NCI-H146 (cell line): ENCODE results near the gene RAMP1.

Experiments
- DNase-seq: peaks from one replicate; lab custom pipeline; 2025; lab: John Stamatoyannopoulos, UW

The RAMP1 gene

GRCh38 chr2:237876951-237877491 is 17.6 kb downstream of the RAMP1 start:
- DNase-seq, result no peak

GRCh38 chr2:237877576-237878307 is 18.3 kb downstream of the RAMP1 start:
- DNase-seq, result no peak

DNA sequence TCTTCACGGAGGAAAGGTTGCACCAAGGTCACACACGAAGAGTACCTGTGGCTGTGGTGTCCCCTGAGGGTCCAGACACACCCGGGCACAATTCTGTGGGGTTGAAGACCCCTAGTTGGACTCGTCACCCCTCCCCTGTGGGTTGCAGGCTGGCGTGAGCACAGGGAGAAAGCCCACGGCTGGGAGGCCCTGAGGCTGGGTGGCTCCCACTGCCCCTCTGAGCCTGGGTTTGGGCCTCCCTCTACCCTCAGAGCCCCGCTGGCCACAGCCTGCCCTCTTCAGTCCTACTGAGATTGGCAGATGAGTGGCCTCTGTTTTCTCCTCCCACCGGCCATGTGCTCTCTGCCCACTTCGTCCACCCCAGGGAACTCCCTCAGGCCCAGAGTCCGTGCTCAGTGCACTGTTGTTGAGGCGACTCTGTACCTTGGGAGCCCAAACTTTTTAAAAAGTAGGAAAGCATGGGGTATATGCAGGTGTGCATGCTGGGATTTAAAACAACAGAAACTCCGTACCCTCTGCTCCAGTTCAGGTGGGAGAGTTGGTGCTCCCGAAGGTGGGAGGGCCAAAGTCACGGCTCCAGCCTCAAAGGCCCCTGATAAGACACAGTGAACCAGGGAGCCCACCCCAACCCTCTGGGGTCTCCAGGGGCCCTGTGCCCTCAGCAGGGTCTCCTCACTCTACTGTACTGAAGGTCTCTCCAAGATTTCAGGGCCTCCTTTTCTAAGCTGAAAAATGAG is 19.1 kb downstream of the RAMP1 start:
- DNase-seq, result no peak

GRCh38 chr2:237879058-237879430 is 19.6 kb downstream of the RAMP1 start:
- peak; percentile 80 for DNase-seq

GRCh38 chr2:237879991-237880560 is 20.7 kb downstream of the RAMP1 start:
- no peak for DNase-seq

GRCh38 chr2:237882510-237883481 is 23.4 kb downstream of the RAMP1 start:
- no peak for DNase-seq

DNA sequence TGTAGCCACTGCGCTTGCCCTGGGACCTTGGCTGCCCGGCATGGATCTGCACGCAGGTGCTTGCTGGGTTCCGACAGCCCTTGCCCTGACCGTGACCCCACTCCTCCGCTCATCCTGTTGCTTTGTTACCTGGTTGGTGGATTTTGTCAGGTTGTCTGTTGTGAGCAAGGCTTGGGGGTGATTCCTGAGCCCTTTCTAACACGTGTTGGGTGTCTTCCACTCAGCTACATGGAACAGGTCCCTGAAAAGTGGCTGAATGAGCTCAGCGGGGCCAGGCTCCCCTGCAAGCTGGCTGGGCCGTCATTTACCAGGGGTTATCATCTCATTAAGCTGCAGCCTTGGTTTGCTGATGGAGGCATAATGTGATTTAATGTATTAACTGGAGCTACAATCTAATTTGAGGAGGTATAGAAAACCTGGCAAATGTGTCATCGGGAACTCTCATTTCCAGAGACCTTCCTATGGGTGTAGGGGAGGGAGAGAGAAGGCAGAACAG is 24.6 kb downstream of the RAMP1 start:
- no peak for DNase-seq

DNA sequence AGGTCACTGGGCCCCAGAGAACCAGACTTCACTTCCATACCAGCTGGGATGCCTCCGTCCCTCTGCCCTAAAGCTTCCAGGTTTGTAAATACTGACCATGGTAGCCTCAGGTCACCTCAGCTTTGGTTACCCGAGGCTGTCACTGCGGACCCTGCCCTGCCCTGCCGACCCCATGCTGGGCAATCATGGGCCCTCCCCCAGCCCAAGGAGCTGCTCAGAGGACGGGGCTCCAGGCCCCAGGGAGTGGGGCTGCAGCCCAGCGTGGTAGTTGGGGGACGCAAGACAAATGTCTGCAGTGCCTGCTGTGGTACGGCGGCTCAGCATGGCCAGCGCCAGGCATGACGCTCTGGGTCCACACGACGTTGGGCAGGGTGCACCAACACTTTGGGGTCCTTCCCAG is 25.3 kb downstream of the RAMP1 start:
- no peak for DNase-seq

- DNase-seq, result no peak
Observed at GRCh38 chr2:237885111-237885930, 25.9 kb downstream of the RAMP1 start.

- no peak for DNase-seq
Observed at GRCh38 chr2:237885931-237886684, 26.7 kb downstream of the RAMP1 start.

DNA sequence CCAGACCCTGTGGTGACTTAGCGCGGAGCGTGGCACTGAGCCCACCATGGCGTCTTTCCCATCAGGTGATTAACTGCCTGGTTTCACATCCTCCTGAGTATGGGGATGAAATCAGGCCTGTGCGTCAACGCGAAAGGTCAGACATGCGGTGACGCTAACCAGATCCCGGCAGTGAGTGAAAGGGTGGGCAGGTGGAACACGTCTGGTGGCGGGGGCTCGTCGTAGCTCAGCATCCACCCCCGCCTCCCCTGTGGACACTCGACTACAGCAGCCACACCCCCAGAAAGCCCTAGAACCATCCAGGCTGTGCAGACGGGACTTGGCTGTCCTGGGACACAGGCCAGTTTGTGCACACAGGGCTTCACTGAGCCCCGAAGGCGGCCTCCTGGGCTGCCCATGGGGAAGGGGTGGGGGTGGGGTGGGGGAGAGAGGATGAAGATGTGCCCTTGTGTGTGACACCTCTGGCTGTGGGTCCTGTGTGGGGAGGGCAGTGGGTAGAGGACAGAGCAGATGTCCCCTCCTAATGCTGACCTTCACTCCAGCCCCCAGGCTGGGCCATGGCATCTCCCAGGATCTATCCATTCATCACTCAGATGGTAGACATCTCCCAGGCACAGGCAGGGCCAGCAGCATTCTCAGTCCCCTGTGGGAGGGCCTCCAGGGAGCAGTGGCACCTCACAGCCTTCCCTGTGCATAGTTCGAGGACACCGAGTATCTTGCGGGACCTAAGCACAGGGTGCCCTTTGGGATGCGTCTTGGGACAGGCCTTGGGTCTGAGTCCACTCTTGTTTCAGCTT is 27.5 kb downstream of the RAMP1 start:
- DNase-seq, result no peak

- DNase-seq, result no peak
Observed at GRCh38 chr2:237888389-237888788, 29.0 kb downstream of the RAMP1 start.

DNA sequence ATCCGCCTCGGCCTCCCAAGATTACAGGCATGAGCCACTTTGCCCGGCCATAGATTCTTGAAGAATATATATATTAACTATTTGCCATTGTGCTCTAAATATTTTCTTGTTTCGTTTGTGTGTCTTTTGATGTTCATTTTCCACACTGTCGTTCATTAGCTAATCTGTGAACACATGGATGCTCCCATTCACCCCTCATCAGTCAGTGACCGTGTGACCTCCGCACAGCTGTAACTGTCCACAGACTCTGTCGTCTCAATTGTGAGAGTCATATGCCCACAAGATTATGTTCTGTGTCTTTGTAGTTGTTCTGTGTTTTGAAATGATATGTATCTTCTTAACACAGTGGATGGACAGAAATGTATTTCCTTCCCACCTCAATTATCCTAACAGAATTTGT is 29.6 kb downstream of the RAMP1 start:
- DNase-seq, result no peak

GRCh38 chr2:237889811-237890210 is 30.4 kb downstream of the RAMP1 start:
- no peak for DNase-seq

- DNase-seq, result peak; percentile 29
Observed at GRCh38 chr2:237892478-237892877, 33.1 kb downstream of the RAMP1 start.

GRCh38 chr2:237892984-237893595 is 33.7 kb downstream of the RAMP1 start:
- DNase-seq, result no peak

GRCh38 chr2:237894396-237894979 is 35.1 kb downstream of the RAMP1 start:
- peak; percentile 43 for DNase-seq

DNA sequence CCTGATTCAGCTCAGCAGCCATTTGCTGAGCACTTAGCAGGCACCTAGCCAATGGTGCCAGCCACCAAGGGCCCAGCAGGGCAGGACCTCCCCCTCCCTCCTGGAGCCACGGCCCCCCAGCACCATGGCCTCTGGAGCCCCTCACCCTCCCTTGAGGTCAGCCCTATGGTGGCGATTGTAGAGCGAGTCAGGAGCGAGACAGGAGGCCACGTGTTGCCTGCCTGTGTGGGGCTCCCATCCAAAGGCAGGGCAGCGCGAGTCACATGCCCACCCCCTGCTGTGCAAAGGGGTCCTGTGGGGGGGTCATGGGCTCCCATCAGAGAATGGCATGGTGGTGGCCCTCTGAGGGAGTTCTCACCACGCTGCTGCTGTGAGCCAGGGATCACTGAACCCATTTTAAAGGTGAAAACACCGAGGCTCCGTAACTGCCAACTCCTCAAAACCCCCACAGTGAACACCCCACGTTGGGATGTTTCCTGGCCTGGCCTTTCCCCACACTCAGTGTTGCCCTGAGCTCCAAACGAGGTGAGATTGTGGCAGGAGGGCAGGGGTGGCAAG is 35.6 kb downstream of the RAMP1 start:
- no peak for DNase-seq
